Measurements from ENCODE around the gene BCL6.
"Not testable (repeated sequence)": the region's sequence is repeated elsewhere in the genome, so short reads cannot be mapped to it uniquely, and the experiment has no call there.

The BCL6 gene

GRCh38 chr3:187709155-187709554 is 36.1 kb downstream of the BCL6 start:
- no peak for DNase-seq

GRCh38 chr3:187708696-187709095 is 36.6 kb downstream of the BCL6 start:
- DNase-seq: no peak

DNA sequence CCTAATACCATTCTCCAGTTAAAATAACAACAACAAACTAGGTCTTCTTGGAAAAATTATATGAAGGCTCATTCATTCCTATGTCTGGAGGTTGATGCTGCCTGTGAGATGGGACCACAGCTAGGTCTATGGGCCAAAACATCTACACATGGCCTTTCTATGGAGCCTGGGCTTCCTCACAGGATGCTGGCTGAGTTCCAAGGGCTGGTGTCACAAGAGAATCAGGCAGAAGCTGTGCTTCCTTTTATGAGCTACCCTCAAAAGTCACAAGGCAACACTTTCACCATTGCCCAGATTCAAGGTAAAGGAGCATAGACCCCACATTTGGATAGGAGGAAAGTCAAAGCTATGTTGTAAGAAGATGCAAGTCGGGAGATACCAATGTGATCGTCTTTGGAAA is 38.3 kb downstream of the BCL6 start:
- no peak for DNase-seq

DNA sequence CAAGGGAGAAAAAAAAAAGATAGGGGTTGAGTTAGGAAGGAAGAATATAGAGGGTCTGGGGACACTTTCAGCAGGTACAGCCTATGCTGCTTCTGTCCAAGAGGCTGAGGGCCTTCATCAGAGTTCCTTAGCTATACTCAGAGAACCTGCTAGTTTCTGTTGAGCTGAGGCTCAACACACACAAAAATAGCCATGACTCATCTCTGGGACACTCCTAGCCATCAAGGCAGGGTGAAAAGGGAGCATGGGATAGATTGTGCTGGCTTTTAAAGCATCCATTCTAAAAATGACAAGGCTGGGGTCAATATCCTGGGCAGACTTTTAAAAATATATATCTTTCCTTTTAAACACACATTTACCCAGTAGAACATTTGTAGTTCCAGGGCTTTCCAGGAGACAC is 40.1 kb downstream of the BCL6 start:
- DNase-seq: no peak

DNA sequence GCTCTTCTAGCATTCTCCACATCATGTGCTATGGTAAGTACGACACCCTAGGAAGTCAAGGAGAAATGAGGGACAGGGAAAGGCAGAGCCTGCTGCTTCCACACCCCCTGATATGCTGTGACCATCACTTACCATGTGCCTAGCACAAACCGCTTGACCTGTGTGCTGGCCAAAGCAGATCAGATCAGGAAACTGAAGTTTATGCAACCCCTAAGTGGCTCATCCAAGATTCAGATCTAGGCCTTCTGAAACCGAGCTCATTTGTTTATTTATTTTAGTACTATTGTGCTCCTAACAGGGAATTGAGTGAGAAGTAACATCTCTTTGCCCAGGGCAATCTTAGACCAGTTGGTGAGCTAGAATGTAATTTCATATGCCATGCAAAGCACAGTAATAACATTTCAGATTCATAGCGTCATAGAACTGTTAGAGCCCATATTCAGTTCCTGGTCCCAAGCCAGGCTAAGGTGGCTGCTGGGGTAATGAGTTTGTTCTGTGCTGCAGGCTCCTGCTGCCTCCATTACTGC is 42.7 kb downstream of the BCL6 start, which contains the start of gene RTP2:
Gene RTP2, minus strand, starts transcription at position 51 of the 527 bp plus-strand sequence. CDS start 429 bp downstream, outside the sequence.
- DNase-seq: no peak

DNA sequence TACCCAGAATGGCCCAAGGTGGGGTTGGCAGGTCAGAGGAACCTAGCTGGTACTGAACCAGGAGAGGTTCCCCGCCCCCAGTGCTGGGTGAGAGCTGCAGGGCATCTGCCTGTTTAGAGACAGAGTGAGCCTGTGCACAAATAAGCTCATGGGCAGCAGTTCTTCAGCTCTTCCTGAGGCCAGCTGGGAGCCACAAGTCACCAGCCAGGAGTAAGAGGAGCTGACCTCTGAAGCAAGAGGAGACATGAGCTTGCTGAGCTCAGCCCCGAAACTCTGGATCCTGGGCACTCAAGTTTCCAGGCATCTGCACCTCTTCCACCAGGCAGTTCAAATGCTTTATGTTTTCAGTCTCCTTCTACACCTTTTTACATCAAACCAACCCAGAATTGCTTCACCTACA is 45.0 kb downstream of the BCL6 start:
- DNase-seq: no peak

- no peak for DNase-seq
Observed at GRCh38 chr3:187698499-187699399, 46.5 kb downstream of the BCL6 start.

GRCh38 chr3:187696021-187696420 is 49.2 kb downstream of the BCL6 start:
- no peak for DNase-seq

- DNase-seq: no peak
Observed at GRCh38 chr3:187695449-187695848, 49.8 kb downstream of the BCL6 start.

DNA sequence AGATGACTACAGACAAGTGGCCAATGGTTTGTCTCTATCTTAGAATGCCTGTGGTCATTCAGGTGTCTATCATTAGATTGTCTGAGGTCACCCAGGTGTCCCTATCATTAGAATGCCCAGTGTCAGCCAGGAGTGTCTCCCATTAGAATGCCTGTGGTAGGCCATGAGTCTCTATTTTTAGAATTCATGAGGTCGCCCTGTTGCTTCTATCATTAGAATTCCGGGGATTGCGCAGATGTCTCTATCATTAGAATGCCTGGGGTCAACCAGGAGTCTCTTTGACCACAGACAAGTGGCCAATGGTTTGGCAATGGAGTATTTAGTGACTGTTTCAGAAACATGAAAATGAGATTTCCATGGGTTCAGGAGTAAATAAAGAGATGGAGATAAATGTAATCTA is 50.5 kb downstream of the BCL6 start:
- no peak for DNase-seq

DNA sequence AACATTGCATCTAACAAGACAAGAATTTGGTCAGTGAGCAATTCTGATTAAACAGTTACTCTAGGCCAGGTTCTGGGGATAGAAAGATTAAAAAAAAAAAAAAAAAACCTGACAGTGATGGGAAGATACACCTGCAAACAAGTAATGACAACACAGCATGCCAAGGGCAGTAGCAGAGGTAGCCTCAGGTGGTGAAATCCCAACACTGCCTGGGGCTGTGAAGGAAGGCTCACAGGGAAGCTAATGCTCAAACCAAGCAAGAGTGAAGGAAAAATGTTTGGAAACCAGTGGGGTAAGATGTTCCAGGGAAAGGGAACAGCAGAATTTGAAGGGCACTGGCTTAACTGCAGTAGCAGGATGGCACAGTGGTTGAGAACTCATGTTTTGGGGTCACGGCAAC is 51.8 kb downstream of the BCL6 start:
- DNase-seq: no peak

DNA sequence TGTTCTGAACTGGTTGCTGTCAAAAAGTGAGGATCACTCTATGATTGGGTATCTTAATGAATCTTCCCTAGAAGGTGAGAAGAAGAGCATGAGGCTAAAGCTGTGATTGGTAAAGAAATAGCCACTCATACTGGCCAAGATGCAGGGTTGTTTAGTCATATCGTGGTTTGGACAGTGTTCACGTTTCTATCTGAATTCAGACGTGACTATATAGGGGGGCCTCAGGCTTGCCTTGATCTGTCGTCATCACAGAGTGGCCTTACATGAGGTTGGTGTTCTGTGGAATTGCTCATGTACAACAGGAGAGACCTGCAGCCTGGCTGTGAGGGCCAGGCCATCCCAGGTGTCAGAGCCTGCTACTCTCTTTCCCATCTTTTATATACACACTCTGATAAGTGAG is 55.3 kb downstream of the BCL6 start:
- no peak for DNase-seq

DNA sequence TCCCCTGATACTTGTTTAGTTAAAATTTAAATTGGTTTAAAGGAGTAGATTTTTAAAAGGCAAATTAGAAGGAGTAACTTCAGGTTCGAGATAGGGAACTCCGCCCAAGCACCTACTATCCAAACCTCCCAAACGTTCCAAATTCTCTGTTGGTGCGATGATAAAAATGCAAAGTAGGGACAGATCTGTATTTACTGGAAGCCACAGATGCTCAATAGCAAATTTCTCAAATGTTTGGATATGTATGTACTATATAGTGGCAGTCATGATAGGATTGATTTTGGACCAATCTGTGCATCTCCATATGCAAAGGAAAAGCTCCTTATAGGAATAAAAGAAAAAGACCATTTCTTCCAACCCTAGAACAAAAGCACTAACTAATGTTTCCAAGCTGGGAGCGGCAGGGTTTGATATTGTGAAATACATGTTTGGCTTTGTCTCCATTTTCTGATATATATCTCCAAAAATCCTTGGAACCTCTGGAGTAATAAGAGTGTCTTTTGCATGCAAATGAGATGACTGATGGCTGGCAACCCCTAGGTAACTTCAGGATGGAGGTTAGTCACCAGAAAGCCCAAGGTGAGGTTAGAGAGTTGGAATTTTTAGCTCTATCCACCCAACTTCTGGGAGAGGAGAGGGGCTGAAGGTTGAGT is 58.5 kb downstream of the BCL6 start:
- DNase-seq: no peak

GRCh38 chr3:187685948-187686347 is 59.3 kb downstream of the BCL6 start:
- DNase-seq: no peak

GRCh38 chr3:187684880-187685279 is 60.4 kb downstream of the BCL6 start:
- DNase-seq: no peak

GRCh38 chr3:187684444-187684843 is 60.8 kb downstream of the BCL6 start:
- no peak for DNase-seq

GRCh38 chr3:187681756-187682155 is 63.5 kb downstream of the BCL6 start:
- DNase-seq: not testable (repeated sequence)

DNA sequence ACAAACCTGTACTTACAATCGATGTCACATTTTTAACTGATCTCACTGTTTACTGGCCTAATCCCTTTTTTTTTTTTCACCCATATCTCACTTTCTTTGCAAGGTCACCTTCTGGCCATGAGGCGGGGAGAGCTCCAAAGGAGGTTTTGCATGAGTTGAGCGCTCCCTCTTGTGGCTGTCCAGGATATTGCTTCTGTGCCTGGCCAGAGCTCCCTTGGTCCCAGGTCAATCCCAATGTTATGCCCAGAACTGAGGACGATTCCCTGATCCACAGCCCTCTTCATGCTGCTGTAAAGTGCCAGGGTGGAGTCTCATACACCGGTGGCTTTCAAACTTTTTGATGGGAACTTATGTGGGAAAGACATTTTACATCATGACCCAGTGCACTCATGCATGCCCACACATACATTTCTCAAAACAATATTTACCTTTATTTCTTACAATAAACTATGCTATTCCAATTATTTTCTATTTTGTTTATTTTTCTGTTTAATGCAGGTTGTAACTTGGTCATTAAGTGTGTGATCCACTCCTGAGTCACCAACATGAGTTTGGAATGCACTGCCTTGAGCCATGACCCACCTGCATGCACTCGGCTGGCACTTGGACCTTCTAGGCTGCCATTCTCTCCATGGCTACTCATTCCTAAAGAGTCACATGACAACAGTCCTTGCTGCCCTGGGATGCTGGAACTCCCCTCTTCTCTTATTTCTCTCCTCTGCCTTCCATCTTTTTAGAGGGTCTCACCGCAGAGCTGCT is 65.5 kb downstream of the BCL6 start:
- peak; percentile 29 to 59 (median 37) for DNase-seq

- no peak for DNase-seq
Observed at GRCh38 chr3:187678726-187679268, 66.5 kb downstream of the BCL6 start.

DNA sequence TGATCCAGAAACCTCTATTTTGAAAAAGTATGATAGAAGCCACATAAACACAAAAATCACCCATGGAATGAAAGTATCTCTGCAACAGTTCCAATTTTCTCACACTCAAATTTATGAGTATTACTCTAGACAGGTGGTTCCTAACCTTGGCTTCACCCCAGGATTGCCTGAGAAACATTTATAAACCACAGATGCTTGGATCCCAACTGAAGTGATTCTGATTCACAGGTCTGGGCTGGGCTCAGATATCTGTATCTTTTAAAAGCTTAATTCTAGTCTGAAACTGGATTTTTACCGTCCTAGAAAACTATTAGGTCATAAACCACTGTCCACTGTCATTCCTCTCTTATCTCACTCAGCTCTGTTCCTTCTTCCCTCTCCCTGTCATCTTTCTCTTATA is 67.7 kb downstream of the BCL6 start:
- DNase-seq: no peak

DNA sequence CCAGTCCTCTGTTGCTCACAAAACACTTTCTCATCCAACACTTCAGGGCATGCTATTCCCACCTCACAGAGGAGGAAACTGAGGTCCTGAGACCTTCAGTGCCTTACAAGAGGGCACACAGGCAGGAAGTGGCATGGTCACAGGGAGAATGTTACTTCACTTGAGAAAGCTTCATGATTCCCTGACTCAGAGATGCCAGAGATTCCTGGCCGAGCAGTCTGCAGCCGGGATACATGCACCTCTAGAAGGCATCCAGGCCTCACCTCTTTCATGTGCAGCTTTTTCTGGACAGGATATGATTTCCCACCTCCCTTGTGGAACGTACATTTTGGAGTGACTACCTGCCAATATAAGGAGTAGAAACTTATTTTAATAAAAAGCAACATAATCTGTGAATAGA is 72.3 kb downstream of the BCL6 start:
- DNase-seq: no peak
